T-helper 17 cell (primary cell): Measurements from ENCODE around the gene SLCO1B3. TPM values are rescaled to one million over a fixed set of nuclear protein-coding genes. Genes with fewer than 3 reads are reported as not detected.

Experiments
- ATAC-seq: fragments of 150-1000 bp; cut with Tn5 transposase; 2 replicates; pipeline ENCODE4 v1.10.0; 2021; ENCODE audit warnings: mild to moderate bottlenecking, moderate library complexity
- DNase-seq, 3 donors: peaks; one replicate each; pipeline versions ENCODE4 v3.0.0 to v3.0.0-alpha.2; 2020 to 2021
- H3K9me3 ChIP-seq: one replicate; pipeline ENCODE4 v1.7.0; 2013; ENCODE audit warnings: low read length, mild to moderate bottlenecking; ENCODE audit not compliant: control insufficient read depth, poor library complexity, severe bottlenecking
- H3K27ac Mint-ChIP-seq: one replicate; pipeline ENCODE4 v1.8.0; 2022; ENCODE audit warnings: mild to moderate bottlenecking, moderate library complexity, mixed read lengths
- H3K27me3 Mint-ChIP-seq: one replicate; pipeline ENCODE4 v1.8.0; 2022; ENCODE audit warnings: mixed read lengths
- H3K36me3 Mint-ChIP-seq: one replicate; pipeline ENCODE4 v1.8.0; 2022; ENCODE audit warnings: low read depth, mixed read lengths
- H3K4me1 Mint-ChIP-seq: one replicate; pipeline ENCODE4 v1.8.0; 2022; ENCODE audit warnings: mild to moderate bottlenecking, mixed read lengths
- H3K4me3 Mint-ChIP-seq: one replicate; pipeline ENCODE4 v1.8.0; 2022; ENCODE audit warnings: mild to moderate bottlenecking, moderate library complexity, mixed read lengths
- total RNA-seq, 4 donors: library from RNA in 2 of 4; stranded (reverse) in 2 of 4; gene quantifications; one replicate each; pipeline ENCODE4 v1.2.3 and lab custom pipeline; 2022 to 2026

SLCO1B3 gene
- total RNA-seq, 2 donors from 2014 or later, result not detected

- no peak for ATAC-seq
- no peaks in the 10 kb centered on the region for H3K9me3 ChIP-seq
- H3K4me1 Mint-ChIP-seq, result no peaks in the 10 kb centered on the region
- no peak overlapping the region for H3K4me3 Mint-ChIP-seq
- no peak overlapping the region for H3K27ac Mint-ChIP-seq
- H3K27me3 Mint-ChIP-seq, result no peaks in the 10 kb centered on the region
- no peaks in the 10 kb centered on the region for H3K36me3 Mint-ChIP-seq
- DNase-seq, result no peak
These were observed 136.2 kb downstream of the SLCO1B3 start for GRCh38 chr12:20946732-20947131.

GRCh38 chr12:20950248-20950647, 139.7 kb downstream of the SLCO1B3 start:
- Mint-ChIP-seq H3K4me3 (no peak overlapping the region), H3K27me3 (no peaks in the 10 kb centered on the region), H3K36me3 (no peaks in the 10 kb centered on the region), H3K4me1 (no peaks in the 10 kb centered on the region), H3K27ac (no peak overlapping the region)
- DNase-seq (no peak), ATAC-seq (no peak)
- H3K9me3 ChIP-seq, result no peaks in the 10 kb centered on the region

DNA sequence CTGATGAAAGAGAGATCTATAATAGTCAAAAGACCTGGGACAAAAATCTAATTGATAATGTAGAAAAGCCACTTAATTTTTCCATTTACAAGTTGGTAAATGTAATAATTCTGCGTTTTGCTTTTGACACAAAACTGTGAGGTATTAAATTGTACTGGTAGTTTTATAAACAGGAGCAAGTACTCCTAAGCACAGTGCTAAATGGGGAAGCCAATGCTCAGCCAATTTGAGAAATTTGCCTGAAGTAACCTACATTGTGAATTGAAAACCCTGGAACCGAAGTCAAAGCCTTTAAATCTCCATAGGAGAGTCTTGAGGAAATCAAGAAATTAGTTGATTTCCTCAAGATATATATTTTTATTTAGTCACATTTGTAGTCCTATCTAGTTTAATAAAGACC, 152.8 kb downstream of the SLCO1B3 start:
- no peaks in the 10 kb centered on the region for H3K9me3 ChIP-seq
- no peaks in the 10 kb centered on the region for H3K27me3 Mint-ChIP-seq
- H3K27ac Mint-ChIP-seq, result no peak overlapping the region
- H3K36me3 Mint-ChIP-seq, result no peaks in the 10 kb centered on the region
- H3K4me1 Mint-ChIP-seq, result no peaks in the 10 kb centered on the region
- no peak overlapping the region for H3K4me3 Mint-ChIP-seq
- no peak for DNase-seq
- no peak for ATAC-seq

DNA sequence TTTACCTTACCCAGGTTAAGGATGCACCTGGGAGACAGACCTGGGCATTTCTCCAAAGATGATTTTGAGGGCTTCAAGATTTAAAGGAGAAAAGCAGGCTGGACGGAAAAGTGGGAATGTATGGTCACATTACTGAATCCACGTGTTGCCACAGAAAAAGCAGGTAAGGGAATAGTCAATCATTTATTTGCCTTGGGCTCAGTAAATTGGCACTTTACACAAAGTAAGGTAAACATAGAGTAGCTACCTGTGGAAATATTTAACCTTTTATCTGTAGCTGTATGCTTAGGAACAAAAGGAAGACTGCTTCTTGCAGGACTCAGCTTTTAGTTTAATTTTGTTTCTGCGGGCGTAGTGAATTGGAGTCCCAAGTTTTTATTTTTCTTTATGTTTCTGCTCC, 153.3 kb downstream of the SLCO1B3 start:
- no peaks in the 10 kb centered on the region for H3K36me3 Mint-ChIP-seq
- DNase-seq (no peak), ATAC-seq (no peak)
- H3K4me3 Mint-ChIP-seq, result no peak overlapping the region
- no peaks in the 10 kb centered on the region for H3K9me3 ChIP-seq
- H3K4me1 Mint-ChIP-seq, result no peaks in the 10 kb centered on the region
- H3K27ac Mint-ChIP-seq, result no peak overlapping the region
- no peaks in the 10 kb centered on the region for H3K27me3 Mint-ChIP-seq

Other genes starting within 250 kb of the SLCO1B3 start
- not detected for gene SLCO1C1, start 115.4 kb upstream of the SLCO1B3 start, total RNA-seq